Astrocyte of the spinal cord (primary cell): ENCODE results near the gene SPC24.
"Not testable (repeated sequence)": the region's sequence is repeated elsewhere in the genome, so short reads cannot be mapped to it uniquely, and the experiment has no call there.

Source experiments
- DNase-seq: peaks from one replicate; pipeline ENCODE4 v3.0.0; 2011; ENCODE audit warnings: low read depth, low spot score
- H3K4me3 ChIP-seq: 2 replicates; pipeline ENCODE4 v1.5.1; 2011; ENCODE audit warnings: low read depth, mild to moderate bottlenecking, low read length, moderate library complexity
- CTCF ChIP-seq: IDR thresholded peaks from 2 replicates; pipeline ENCODE4 v1.5.1; 2012; ENCODE audit warnings: low read depth, mild to moderate bottlenecking, low read length, inconsistent platforms
- in situ Hi-C: cut with HindIII; loops from 2 replicates; pipeline ENCODE4 v1.10.0; 2017; ENCODE audit warnings: low sequenced_read_pairs

The SPC24 gene

GRCh38 chr19:11165486-11166030 lies 10.0 kb upstream of the SPC24 start:
- no peak for TF ChIP-seq CTCF

GRCh38 chr19:11164879-11165406 lies 9.4 kb upstream of the SPC24 start:
- no peak for TF ChIP-seq CTCF
- peak overlapping the region; percentile 15 for H3K4me3 ChIP-seq
- in situ Hi-C loops: no loop called here
- DNase-seq: peak; percentile 96

More at GRCh38 chr19:11165486-11166030, 10.0 kb upstream of the SPC24 start:
- in situ Hi-C loops: no loop called here
- no peak overlapping the region for H3K4me3 ChIP-seq
- peak; percentile 14 for DNase-seq

GRCh38 chr19:11164296-11164695 lies 8.7 kb upstream of the SPC24 start:
- peak overlapping the region; percentile 15 for H3K4me3 ChIP-seq
- in situ Hi-C loops: no loop called here
- no peak for TF ChIP-seq CTCF
- DNase-seq: no peak

- in situ Hi-C loops, DNase-seq, H3K4me3 ChIP-seq: not testable (repeated sequence)
These were observed 4.8 kb upstream of the SPC24 start for GRCh38 chr19:11160440-11160768.

- in situ Hi-C loops: no loop called here
- H3K4me3 ChIP-seq: no peak overlapping the region
- TF ChIP-seq CTCF: no peak
- DNase-seq: no peak
These were observed 4.2 kb upstream of the SPC24 start for GRCh38 chr19:11159598-11160439.

- no peak for DNase-seq
- peak overlapping the region; percentile 71 for H3K4me3 ChIP-seq
- in situ Hi-C loops: no loop called here
- no peak for TF ChIP-seq CTCF
These were observed 917 bp downstream of the SPC24 start for GRCh38 chr19:11154683-11155047.

GRCh38 chr19:11152318-11153062 lies 3.1 kb downstream of the SPC24 start:
- in situ Hi-C loops: no loop called here
- DNase-seq: peak; percentile 71
- no peak for TF ChIP-seq CTCF
- no peak overlapping the region for H3K4me3 ChIP-seq
